ENCODE results near the gene FGF5.
A peak's percentile ranks its signal among the peaks of the same experiment; 100 is the strongest.
"Not testable (repeated sequence)": the region's sequence is repeated elsewhere in the genome, so short reads cannot be mapped to it uniquely, and the experiment has no call there.

The FGF5 gene

GRCh38 chr4:80255329-80256095 is 11.0 kb upstream of the FGF5 start:
- no peak for DNase-seq

GRCh38 chr4:80257851-80258250 is 8.6 kb upstream of the FGF5 start:
- DNase-seq, result no peak

- DNase-seq, result no peak
Observed at GRCh38 chr4:80259012-80259411, 7.5 kb upstream of the FGF5 start.

GRCh38 chr4:80259817-80260216 is 6.6 kb upstream of the FGF5 start:
- DNase-seq, result no peak

GRCh38 chr4:80261989-80262600 is 4.4 kb upstream of the FGF5 start:
- DNase-seq, result no peak

- no peak for DNase-seq
Observed at GRCh38 chr4:80263541-80264351, 2.7 kb upstream of the FGF5 start.

- DNase-seq, result no peak
Observed at GRCh38 chr4:80264352-80264647, 2.2 kb upstream of the FGF5 start.

- DNase-seq, result no peak
Observed at GRCh38 chr4:80264825-80265224, 1.6 kb upstream of the FGF5 start.

- no peak for DNase-seq
Observed at GRCh38 chr4:80265571-80266252, 752 bp upstream of the FGF5 start.

- peak; percentile 9 to 22 for DNase-seq
Observed at GRCh38 chr4:80266902-80267380, 477 bp downstream of the FGF5 start.

- DNase-seq, result no peak
Observed at GRCh38 chr4:80268081-80268823, 1.8 kb downstream of the FGF5 start.

- DNase-seq, result no peak
Observed at GRCh38 chr4:80268936-80269335, 2.5 kb downstream of the FGF5 start.

- DNase-seq, result no peak
Observed at GRCh38 chr4:80270321-80270720, 3.9 kb downstream of the FGF5 start.

GRCh38 chr4:80270868-80271267 is 4.4 kb downstream of the FGF5 start:
- no peak for DNase-seq

GRCh38 chr4:80271801-80272200 is 5.3 kb downstream of the FGF5 start:
- DNase-seq, result no peak

- no peak for DNase-seq
Observed at GRCh38 chr4:80276931-80277330, 10.5 kb downstream of the FGF5 start.

- no peak for DNase-seq
Observed at GRCh38 chr4:80279751-80280150, 13.3 kb downstream of the FGF5 start.

GRCh38 chr4:80286451-80286850 is 20.0 kb downstream of the FGF5 start:
- DNase-seq, result no peak

- not testable (repeated sequence) for DNase-seq
Observed at GRCh38 chr4:80290665-80291064, 24.2 kb downstream of the FGF5 start.

- no peak for DNase-seq
Observed at GRCh38 chr4:80294206-80294605, 27.7 kb downstream of the FGF5 start.

GRCh38 chr4:80295336-80295735 is 28.9 kb downstream of the FGF5 start:
- DNase-seq, result no peak

GRCh38 chr4:80295826-80296225 is 29.4 kb downstream of the FGF5 start:
- no peak for DNase-seq

GRCh38 chr4:80301884-80302283 is 35.4 kb downstream of the FGF5 start:
- no peak for DNase-seq
